HepG2 (cell line): ENCODE results near the gene L3MBTL4. TPM values are rescaled to one million over a fixed set of nuclear protein-coding genes. Genes with fewer than 3 reads are reported as not detected.

Source experiments
- ATAC-seq: fragments of 200-7000 bp; cut with Tn5 transposase; 3 replicates; pipeline ENCODE4 v1.9.1; 2020; ENCODE audit warnings: mild to moderate bottlenecking, moderate library complexity
- BruUV-seq: library from RNA; stranded (reverse); fragments of 400-500 nt; replicated peaks from 2 replicates; lab custom pipeline; 2021; lab: Mats Ljungman, UMichigan
- CTCF ChIA-PET: fragments of 300-600 bp; formaldehyde crosslinking; extraction: SDS; loops from one replicate; lab custom pipeline; 2021; ENCODE audit warnings: low total read pairs, inconsistent platforms, low intra/inter-chr PET ratio; lab: Yijun Ruan, JAX
- POLR2A ChIA-PET: fragments of 350-600 bp; sonication (Branson Sonifier 250); formaldehyde crosslinking; loops from one replicate; lab custom pipeline; 2020; ENCODE audit warnings: antibody characterized with exemption, inconsistent platforms; lab: Yijun Ruan, JAX
- DNase-seq: peaks from one replicate; pipeline ENCODE4 v3.0.0-alpha.2; 2015; ENCODE audit warnings: low spot score
- FAIRE-seq: peaks from 3 replicates; lab custom pipeline; 2011; peaks lifted over from hg19 to GRCh38; lab: Jason Lieb, UNC
- H2AFZ ChIP-seq: one replicate; pipeline ENCODE4 v1.6.1; 2011; ENCODE audit warnings: low read length, inconsistent platforms
- H3K27ac ChIP-seq: fragments of 300-600 bp; 3 replicates; pipeline ENCODE4 v1.8.0; 2011; ENCODE audit warnings: mixed run types, mild to moderate bottlenecking, mixed read lengths, low read length, inconsistent platforms; ENCODE audit not compliant: insufficient read depth; ENCODE audit errors: extremely low read length
- H3K27me3 ChIP-seq, 2 experiments: fragments of 200-600 bp in 1 of 2; 2 replicates in 1 of 2; 3 replicates in 1 of 2; pipeline versions ENCODE4 v1.6.0 to v1.8.0; 2011; ENCODE audit warnings: low read length in 2 of 2, mild to moderate bottlenecking in 2 of 2, moderate library complexity in 2 of 2, inconsistent platforms in 1 of 2; ENCODE audit not compliant: insufficient read depth in 2 of 2, control insufficient read depth in 1 of 2
- H3K36me3 ChIP-seq, 2 experiments: fragments of 200-600 bp in 1 of 2; replicated peaks in 1 of 2; 2 replicates in 1 of 2; 3 replicates in 1 of 2; pipeline versions ENCODE4 v1.5.1 to v1.8.0; 2011; ENCODE audit warnings: low read length in 2 of 2, inconsistent platforms in 1 of 2; ENCODE audit not compliant: insufficient read depth in 2 of 2, control insufficient read depth in 1 of 2
- H3K4me1 ChIP-seq: 2 replicates; pipeline ENCODE4 v1.5.1; 2012; ENCODE audit warnings: low read length, inconsistent platforms; ENCODE audit not compliant: insufficient read depth
- H3K4me2 ChIP-seq: 2 replicates; pipeline ENCODE4 v1.6.0; 2011; ENCODE audit warnings: low read depth, low read length, inconsistent platforms
- H3K4me3 ChIP-seq, 3 experiments: fragments of 200-600 bp in 1 of 3; sonication (generic), shearing (Covaris generic) in 1 of 3; replicated peaks in 1 of 3; 2 replicates each; pipeline ENCODE4 v1.5.1; 2011 to 2016; ENCODE audit warnings: low read length in 3 of 3, inconsistent platforms in 2 of 3, low read depth in 2 of 3, mild to moderate bottlenecking in 2 of 3, control low read depth in 1 of 3, mixed read lengths in 1 of 3; ENCODE audit not compliant: insufficient read depth in 1 of 3
- H3K79me2 ChIP-seq: one replicate; pipeline ENCODE4 v1.6.1; 2011; ENCODE audit warnings: low read length, inconsistent platforms; ENCODE audit not compliant: insufficient read depth
- H3K9ac ChIP-seq: 2 replicates; pipeline ENCODE4 v1.6.0; 2011; ENCODE audit warnings: mild to moderate bottlenecking, low read depth, low read length, inconsistent platforms; ENCODE audit not compliant: insufficient read depth
- H3K9me3 ChIP-seq: 2 replicates; pipeline ENCODE4 v1.5.1; 2012; ENCODE audit warnings: mild to moderate bottlenecking, low read length
- H4K20me1 ChIP-seq: 2 replicates; pipeline ENCODE4 v1.6.0; 2011; ENCODE audit warnings: inconsistent platforms, mild to moderate bottlenecking, low read length, moderate library complexity; ENCODE audit not compliant: insufficient read depth
- EHMT2 ChIP-seq: fragments of 200-600 bp; sonication (generic); IDR thresholded peaks from 2 replicates; pipeline ENCODE4 v1.7.0; 2017; ENCODE audit warnings: antibody characterized with exemption, low read depth, low read length, borderline replicate concordance
- MAFF ChIP-seq: IDR thresholded peaks from 2 replicates; pipeline ENCODE4 v1.6.1; 2011; ENCODE audit warnings: low read depth, low read length, improper control_type of control experiment
- MAFK ChIP-seq, 2 experiments: IDR thresholded peaks in 1 of 2; conservative IDR thresholded peaks in 1 of 2; 2 replicates each; pipeline ENCODE4 v1.6.1; 2011; ENCODE audit warnings: improper control_type of control experiment in 2 of 2, low read length in 2 of 2
- SMC3 ChIP-seq: IDR thresholded peaks from 2 replicates; pipeline ENCODE4 v1.6.1; 2011; ENCODE audit warnings: low read length, improper control_type of control experiment
- STAG1 ChIP-seq: sonication (generic); formaldehyde crosslinking; IDR thresholded peaks from 2 replicates; pipeline ENCODE4 v1.4.0; 2020; ENCODE audit warnings: missing genetic modification reagents
- ZNF382 ChIP-seq: sonication (generic); formaldehyde crosslinking; IDR thresholded peaks from 2 replicates; pipeline ENCODE4 v1.5.0; 2020; ENCODE audit warnings: missing genetic modification reagents, mild to moderate bottlenecking, borderline replicate concordance
- WGBS: methylation state at CpG from one replicate; pipeline ENCODE4 v1.1.6; 2017; ENCODE audit warnings: low lambda C conversion rate; 5-methylcytosine and 5-hydroxymethylcytosine counted together
- in situ Hi-C: cut with HindIII; loops from 2 replicates; pipeline ENCODE4 v1.10.0; 2017; ENCODE audit warnings: low pct_unique_long_range_greater_than_20kb; ENCODE audit not compliant: extremely low pct_ligation_motif_present
- intact Hi-C: fragments of 100-400 bp; cut with micrococcal nuclease; formaldehyde crosslinking; loops from one replicate; pipeline ENCODE4 v1.10.0; 2022; ENCODE audit not compliant: unreplicated experiment
- polyA plus RNA-seq, 8 experiments: library from polyadenylated mRNA; depleted of rRNA in 3 of 8; stranded (reverse) in 7 of 8; unstranded in 1 of 8; fragments of >200 nt; fragmentation: Illumina TruSeq in 4 of 8; extraction: Trizol in 4 of 8; gene quantifications; 2 replicates each; pipeline versions ENCODE4 v1.2.1 to v1.2.3, GENCODE V29; 2011 to 2016; ENCODE audit warnings: low read depth in 4 of 8, missing spikeins in 1 of 8, mixed read lengths in 1 of 8; ENCODE audit not compliant: insufficient read depth in 1 of 8
- total RNA-seq, 5 experiments: library from RNA; depleted of rRNA; stranded (reverse); fragments of >200 nt; fragmentation: Illumina TruSeq; extraction: Trizol; gene quantifications; 2 replicates each; pipeline ENCODE4 v1.2.3, GENCODE V29; 2016; ENCODE audit warnings: low read depth in 1 of 5
- TF ChIP-seq, protein P1 (sequence below): sonication (generic); formaldehyde crosslinking; IDR thresholded peaks from 2 replicates; pipeline ENCODE4 v1.5.0; 2020; ENCODE audit warnings: mild to moderate bottlenecking, missing genetic modification reagents, moderate library complexity

The L3MBTL4 gene
- total and polyA plus RNA-seq, 2 of the 13 experiments (the other 11 are each of a cell fraction or from before 2014, with no cell fraction given): 10.8 to 13.3 TPM

- WGBS: 86% methylated on average over 5 of the region's 5 CpGs
- Histone ChIP-seq H2AFZ (no peak overlapping the region), H3K4me2 (peak overlapping the region; percentile 76), H3K27ac (peak overlapping the region; percentile 84), H3K79me2 (peaks cover 89% of the 10 kb centered on the region), H4K20me1 (peaks cover 7% of the 10 kb centered on the region; the same call in 1 of the 2 replicates), H3K4me3 (no peak overlapping the region; a peak in 1 of 6 replicates), H3K9me3 (no peaks in the 10 kb centered on the region), H3K36me3 (no peaks in the 10 kb centered on the region), H3K4me1 (peaks cover 79% of the 10 kb centered on the region), H3K9ac (0 out of 2 replicates have a peak overlapping the region, but pooled peaks have one; percentile 28), H3K27me3 (no peaks in the 10 kb centered on the region; a peak in 1 of 5 replicates)
- TF ChIP-seq EHMT2 (no peak), MAFK (conservative IDR thresholded peaks at IDR 0.05 in 1 of 2, IDR thresholded peaks at IDR 0.05 in 1 of 2; ENCODE audit: low read length in 2 of 2) (peak; percentile 48 to 78; a peak in 2 of 4 replicates), MAFF (peak; percentile 52; the same call in 1 of the 2 replicates)
- ChIA-PET CTCF (no interaction called here), POLR2A (interaction anchor here (2.7 kb wide), 1 partner anchor 10 kb away, joined by 18 read pairs; the partner anchor contains the start of gene L3MBTL4)
- DNase-seq: no peak
- BruUV-seq: no TSS peak
- in situ Hi-C loops (no loop called here), intact Hi-C loops (loop anchor here (10.0 kb wide), 1 partner anchor 190 kb away; no protein-coding TSS in a partner anchor)
- no peak for FAIRE-seq
- ATAC-seq: no peak
These were observed 9.9 kb downstream of the L3MBTL4 start for GRCh38 chr18:6404834-6405233.

GRCh38 chr18:6401687-6402086, 13.0 kb downstream of the L3MBTL4 start:
- Histone ChIP-seq H3K4me3 (no peak overlapping the region), H3K27me3 (no peaks in the 10 kb centered on the region; a peak in 1 of 5 replicates), H3K9me3 (no peaks in the 10 kb centered on the region), H3K79me2 (peaks cover 73% of the 10 kb centered on the region), H2AFZ (no peak overlapping the region), H3K4me2 (no peak overlapping the region), H3K4me1 (peaks cover 49% of the 10 kb centered on the region), H3K36me3 (no peaks in the 10 kb centered on the region), H3K27ac (no peak overlapping the region), H4K20me1 (peaks cover 13% of the 10 kb centered on the region; the same call in 1 of the 2 replicates), H3K9ac (no peak overlapping the region)
- WGBS: 100% methylated on average over 8 of the region's 8 CpGs
- ChIA-PET CTCF (interaction anchor here (1.3 kb wide), 1 partner anchor 522 kb away, joined by 3 read pairs; no protein-coding TSS in a partner anchor), POLR2A (no interaction called here)
- intact Hi-C loops (loop anchor here (10.0 kb wide), 1 partner anchor 187 kb away; no protein-coding TSS in a partner anchor), in situ Hi-C loops (no loop called here)
- no TSS peak for BruUV-seq
- no peak for FAIRE-seq
- no peak for DNase-seq
- no peak for TF ChIP-seq ZNF382 (CRISPR knock-in tag)
- TF ChIP-seq, protein P1, sequence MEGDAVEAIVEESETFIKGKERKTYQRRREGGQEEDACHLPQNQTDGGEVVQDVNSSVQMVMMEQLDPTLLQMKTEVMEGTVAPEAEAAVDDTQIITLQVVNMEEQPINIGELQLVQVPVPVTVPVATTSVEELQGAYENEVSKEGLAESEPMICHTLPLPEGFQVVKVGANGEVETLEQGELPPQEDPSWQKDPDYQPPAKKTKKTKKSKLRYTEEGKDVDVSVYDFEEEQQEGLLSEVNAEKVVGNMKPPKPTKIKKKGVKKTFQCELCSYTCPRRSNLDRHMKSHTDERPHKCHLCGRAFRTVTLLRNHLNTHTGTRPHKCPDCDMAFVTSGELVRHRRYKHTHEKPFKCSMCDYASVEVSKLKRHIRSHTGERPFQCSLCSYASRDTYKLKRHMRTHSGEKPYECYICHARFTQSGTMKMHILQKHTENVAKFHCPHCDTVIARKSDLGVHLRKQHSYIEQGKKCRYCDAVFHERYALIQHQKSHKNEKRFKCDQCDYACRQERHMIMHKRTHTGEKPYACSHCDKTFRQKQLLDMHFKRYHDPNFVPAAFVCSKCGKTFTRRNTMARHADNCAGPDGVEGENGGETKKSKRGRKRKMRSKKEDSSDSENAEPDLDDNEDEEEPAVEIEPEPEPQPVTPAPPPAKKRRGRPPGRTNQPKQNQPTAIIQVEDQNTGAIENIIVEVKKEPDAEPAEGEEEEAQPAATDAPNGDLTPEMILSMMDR (CRISPR knock-in tag): peak; percentile 55
- TF ChIP-seq SMC3: 0 out of 2 replicates have a peak, but pooled peaks have one; percentile 13
- peak; percentile 51 for TF ChIP-seq STAG1 (CRISPR knock-in tag)
- ATAC-seq: no peak
